WTC11 (cell line): ENCODE measurements around the gene HCFC1. TPM values are rescaled to one million over a fixed set of nuclear protein-coding genes. Genes with fewer than 3 reads are reported as not detected.

ENCODE experiments used
- ATAC-seq: fragments of 200-7000 bp; cut with Tn5 transposase; 2 replicates; pipeline ENCODE4 v1.10.0; 2021; ENCODE audit warnings: mild to moderate bottlenecking, moderate library complexity
- CTCF ChIA-PET: fragments of 300-600 bp; sonication (Branson Sonifier 250); formaldehyde crosslinking; loops from one replicate; lab custom pipeline; 2021; ENCODE audit warnings: antibody characterized with exemption; lab: Charles Lee
- POLR2A ChIA-PET: fragments of 350-600 bp; sonication (Branson Sonifier 250); formaldehyde crosslinking; loops from one replicate; lab custom pipeline; 2021; ENCODE audit warnings: antibody characterized with exemption; lab: Charles Lee
- DNase-seq: peaks from one replicate; pipeline ENCODE4 v3.0.0; 2021; ENCODE audit warnings: low spot score
- H3K27ac Mint-ChIP-seq: 2 replicates; pipeline ENCODE4 v1.8.0; 2021; ENCODE audit warnings: mixed read lengths
- H3K27me3 Mint-ChIP-seq: 2 replicates; pipeline ENCODE4 v1.8.0; 2021; ENCODE audit warnings: low read depth, mild to moderate bottlenecking, moderate library complexity, mixed read lengths
- H3K36me3 Mint-ChIP-seq: 2 replicates; pipeline ENCODE4 v1.8.0; 2021; ENCODE audit warnings: mixed read lengths
- H3K4me1 Mint-ChIP-seq: 2 replicates; pipeline ENCODE4 v1.8.0; 2022; ENCODE audit warnings: mixed read lengths
- H3K4me3 Mint-ChIP-seq: 2 replicates; pipeline ENCODE4 v1.8.0; 2021; ENCODE audit warnings: mild to moderate bottlenecking, moderate library complexity, mixed read lengths
- H3K9me3 Mint-ChIP-seq: 2 replicates; pipeline ENCODE4 v1.8.0; 2021; ENCODE audit warnings: mixed read lengths
- CREB1 ChIP-seq: sonication (generic); formaldehyde crosslinking; IDR thresholded peaks from 2 replicates; pipeline ENCODE4 v1.8.0; 2023; ENCODE audit warnings: mild to moderate bottlenecking, missing genetic modification reagents
- HMGA2 ChIP-seq: fragments of 250-450 bp; sonication (Bioruptor Pico); IDR thresholded peaks from 2 replicates; pipeline ENCODE4 v1.4.0; 2021; ENCODE audit warnings: mild to moderate bottlenecking, moderate library complexity
- NFYB ChIP-seq: sonication (generic); formaldehyde crosslinking; conservative IDR thresholded peaks from 2 replicates; pipeline ENCODE4 v1.8.0; 2022; ENCODE audit warnings: low read depth, missing genetic modification reagents
- NR2C2 ChIP-seq: sonication (generic); formaldehyde crosslinking; IDR thresholded peaks from 2 replicates; pipeline ENCODE4 v1.8.0; 2022; ENCODE audit warnings: mild to moderate bottlenecking, missing genetic modification reagents
- ZNF281 ChIP-seq: sonication (generic); formaldehyde crosslinking; IDR thresholded peaks from 2 replicates; pipeline ENCODE4 v1.8.0; 2023; ENCODE audit warnings: mild to moderate bottlenecking, missing genetic modification reagents
- ZNF423 ChIP-seq: fragments of 250-450 bp; sonication (Bioruptor Pico); IDR thresholded peaks from 2 replicates; pipeline ENCODE4 v2.1.2; 2022; ENCODE audit warnings: mild to moderate bottlenecking, moderate library complexity
- total RNA-seq: library from RNA; stranded (reverse); gene quantifications from 3 replicates; pipeline ENCODE4 v1.2.3, GENCODE V29; 2021
- TF ChIP-seq, protein P1 (sequence below): sonication (generic); formaldehyde crosslinking; conservative IDR thresholded peaks from 2 replicates; pipeline ENCODE4 v1.8.1; 2023; ENCODE audit warnings: mild to moderate bottlenecking, low read depth, missing genetic modification reagents, moderate library complexity
- TF ChIP-seq, protein P2 (sequence below): sonication (generic); formaldehyde crosslinking; conservative IDR thresholded peaks from 2 replicates; pipeline ENCODE4 v1.8.1; 2022; ENCODE audit warnings: mild to moderate bottlenecking, missing genetic modification reagents
- TF ChIP-seq, protein P3 (sequence below): sonication (generic); formaldehyde crosslinking; IDR thresholded peaks from 2 replicates; pipeline ENCODE4 v1.8.1; 2023; ENCODE audit warnings: mild to moderate bottlenecking, missing genetic modification reagents, borderline replicate concordance
- TF ChIP-seq, protein P4 (sequence below): sonication (generic); formaldehyde crosslinking; IDR thresholded peaks from 2 replicates; pipeline ENCODE4 v1.8.0; 2023; ENCODE audit warnings: missing genetic modification reagents, mild to moderate bottlenecking, borderline replicate concordance
- TF ChIP-seq, protein P5 (sequence below): fragments of 250-450 bp; sonication (Bioruptor Pico); IDR thresholded peaks from 2 replicates; pipeline ENCODE4 v2.1.2; 2022; ENCODE audit warnings: mild to moderate bottlenecking, moderate library complexity
- TF ChIP-seq, protein P6 (sequence below): fragments of 250-450 bp; sonication (Bioruptor Pico); IDR thresholded peaks from 2 replicates; pipeline ENCODE4 v1.9.0; 2021; ENCODE audit warnings: moderate library complexity, mild to moderate bottlenecking, inconsistent platforms, borderline replicate concordance

The HCFC1 gene
- total RNA-seq, 1 experiment from 2014 or later = 130 TPM

GRCh38 chrX:153909024-153909979, 62.3 kb downstream of the HCFC1 start (continued):
- TF ChIP-seq ZNF281 (CRISPR knock-in tag) = no peak

DNA sequence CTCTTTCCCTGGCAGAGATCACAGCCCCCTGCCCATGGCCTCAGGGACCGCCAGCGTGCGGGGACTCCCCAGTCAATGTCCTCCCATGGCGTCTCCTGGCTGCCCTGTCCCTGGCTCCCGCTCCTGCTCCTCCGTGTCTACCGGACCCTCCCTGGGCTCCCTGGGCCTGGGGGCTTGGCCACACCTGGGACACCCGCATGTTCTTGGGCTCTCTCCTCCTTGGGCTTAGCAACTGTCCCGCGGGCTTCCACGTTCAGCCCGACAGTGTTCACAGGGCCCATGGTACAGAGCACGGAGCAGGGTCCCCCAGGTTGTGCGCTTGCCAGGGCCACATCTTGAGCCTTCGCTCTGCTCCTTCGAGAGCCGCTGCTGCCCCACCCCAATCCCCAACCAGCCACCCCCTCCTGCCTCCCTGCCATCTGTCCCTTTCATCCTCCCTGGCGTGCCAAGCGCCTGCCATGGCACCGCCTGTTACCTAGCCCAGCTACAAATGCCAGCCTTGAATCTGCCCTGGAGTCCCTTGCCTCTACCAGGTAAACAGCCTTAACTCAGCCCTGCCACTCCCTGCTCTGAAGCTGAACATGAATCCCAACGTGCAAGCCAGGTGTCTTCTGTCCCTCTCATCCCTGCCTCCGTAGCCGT, 63.3 kb downstream of the HCFC1 start:
- Mint-ChIP-seq H3K27me3 (no peaks in the 10 kb centered on the region; the same call in 1 of the 2 replicates), H3K36me3 (no peaks in the 10 kb centered on the region), H3K4me1 (peaks cover 6% of the 10 kb centered on the region), H3K9me3 (no peaks in the 10 kb centered on the region), H3K4me3 (no peak overlapping the region), H3K27ac (no peak overlapping the region)
- ATAC-seq (no peak), DNase-seq (no peak)
- TF ChIP-seq, protein P1, sequence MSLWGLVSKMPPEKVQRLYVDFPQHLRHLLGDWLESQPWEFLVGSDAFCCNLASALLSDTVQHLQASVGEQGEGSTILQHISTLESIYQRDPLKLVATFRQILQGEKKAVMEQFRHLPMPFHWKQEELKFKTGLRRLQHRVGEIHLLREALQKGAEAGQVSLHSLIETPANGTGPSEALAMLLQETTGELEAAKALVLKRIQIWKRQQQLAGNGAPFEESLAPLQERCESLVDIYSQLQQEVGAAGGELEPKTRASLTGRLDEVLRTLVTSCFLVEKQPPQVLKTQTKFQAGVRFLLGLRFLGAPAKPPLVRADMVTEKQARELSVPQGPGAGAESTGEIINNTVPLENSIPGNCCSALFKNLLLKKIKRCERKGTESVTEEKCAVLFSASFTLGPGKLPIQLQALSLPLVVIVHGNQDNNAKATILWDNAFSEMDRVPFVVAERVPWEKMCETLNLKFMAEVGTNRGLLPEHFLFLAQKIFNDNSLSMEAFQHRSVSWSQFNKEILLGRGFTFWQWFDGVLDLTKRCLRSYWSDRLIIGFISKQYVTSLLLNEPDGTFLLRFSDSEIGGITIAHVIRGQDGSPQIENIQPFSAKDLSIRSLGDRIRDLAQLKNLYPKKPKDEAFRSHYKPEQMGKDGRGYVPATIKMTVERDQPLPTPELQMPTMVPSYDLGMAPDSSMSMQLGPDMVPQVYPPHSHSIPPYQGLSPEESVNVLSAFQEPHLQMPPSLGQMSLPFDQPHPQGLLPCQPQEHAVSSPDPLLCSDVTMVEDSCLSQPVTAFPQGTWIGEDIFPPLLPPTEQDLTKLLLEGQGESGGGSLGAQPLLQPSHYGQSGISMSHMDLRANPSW = no peak
- TF ChIP-seq, protein P2, sequence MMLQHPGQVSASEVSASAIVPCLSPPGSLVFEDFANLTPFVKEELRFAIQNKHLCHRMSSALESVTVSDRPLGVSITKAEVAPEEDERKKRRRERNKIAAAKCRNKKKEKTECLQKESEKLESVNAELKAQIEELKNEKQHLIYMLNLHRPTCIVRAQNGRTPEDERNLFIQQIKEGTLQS (CRISPR knock-in tag) = no peak
- TF ChIP-seq, protein P3, sequence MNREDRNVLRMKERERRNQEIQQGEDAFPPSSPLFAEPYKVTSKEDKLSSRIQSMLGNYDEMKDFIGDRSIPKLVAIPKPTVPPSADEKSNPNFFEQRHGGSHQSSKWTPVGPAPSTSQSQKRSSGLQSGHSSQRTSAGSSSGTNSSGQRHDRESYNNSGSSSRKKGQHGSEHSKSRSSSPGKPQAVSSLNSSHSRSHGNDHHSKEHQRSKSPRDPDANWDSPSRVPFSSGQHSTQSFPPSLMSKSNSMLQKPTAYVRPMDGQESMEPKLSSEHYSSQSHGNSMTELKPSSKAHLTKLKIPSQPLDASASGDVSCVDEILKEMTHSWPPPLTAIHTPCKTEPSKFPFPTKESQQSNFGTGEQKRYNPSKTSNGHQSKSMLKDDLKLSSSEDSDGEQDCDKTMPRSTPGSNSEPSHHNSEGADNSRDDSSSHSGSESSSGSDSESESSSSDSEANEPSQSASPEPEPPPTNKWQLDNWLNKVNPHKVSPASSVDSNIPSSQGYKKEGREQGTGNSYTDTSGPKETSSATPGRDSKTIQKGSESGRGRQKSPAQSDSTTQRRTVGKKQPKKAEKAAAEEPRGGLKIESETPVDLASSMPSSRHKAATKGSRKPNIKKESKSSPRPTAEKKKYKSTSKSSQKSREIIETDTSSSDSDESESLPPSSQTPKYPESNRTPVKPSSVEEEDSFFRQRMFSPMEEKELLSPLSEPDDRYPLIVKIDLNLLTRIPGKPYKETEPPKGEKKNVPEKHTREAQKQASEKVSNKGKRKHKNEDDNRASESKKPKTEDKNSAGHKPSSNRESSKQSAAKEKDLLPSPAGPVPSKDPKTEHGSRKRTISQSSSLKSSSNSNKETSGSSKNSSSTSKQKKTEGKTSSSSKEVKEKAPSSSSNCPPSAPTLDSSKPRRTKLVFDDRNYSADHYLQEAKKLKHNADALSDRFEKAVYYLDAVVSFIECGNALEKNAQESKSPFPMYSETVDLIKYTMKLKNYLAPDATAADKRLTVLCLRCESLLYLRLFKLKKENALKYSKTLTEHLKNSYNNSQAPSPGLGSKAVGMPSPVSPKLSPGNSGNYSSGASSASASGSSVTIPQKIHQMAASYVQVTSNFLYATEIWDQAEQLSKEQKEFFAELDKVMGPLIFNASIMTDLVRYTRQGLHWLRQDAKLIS (CRISPR knock-in tag) = no peak
- TF ChIP-seq ZNF423 (CRISPR knock-in tag) (no peak), CREB1 (CRISPR knock-in tag) (no peak)
- ChIA-PET POLR2A (interaction anchor here (0.6 to 0.9 kb wide), 2 partner anchors 22 to 80 kb away, joined by 3 read pairs; partner anchors contain the start of gene L1CAM), CTCF (interaction anchor here (0.5 to 2.1 kb wide), 6 partner anchors 8 to 52 kb away, joined by 3 to 13 read pairs (median 5); no protein-coding TSS in a partner anchor)

DNA sequence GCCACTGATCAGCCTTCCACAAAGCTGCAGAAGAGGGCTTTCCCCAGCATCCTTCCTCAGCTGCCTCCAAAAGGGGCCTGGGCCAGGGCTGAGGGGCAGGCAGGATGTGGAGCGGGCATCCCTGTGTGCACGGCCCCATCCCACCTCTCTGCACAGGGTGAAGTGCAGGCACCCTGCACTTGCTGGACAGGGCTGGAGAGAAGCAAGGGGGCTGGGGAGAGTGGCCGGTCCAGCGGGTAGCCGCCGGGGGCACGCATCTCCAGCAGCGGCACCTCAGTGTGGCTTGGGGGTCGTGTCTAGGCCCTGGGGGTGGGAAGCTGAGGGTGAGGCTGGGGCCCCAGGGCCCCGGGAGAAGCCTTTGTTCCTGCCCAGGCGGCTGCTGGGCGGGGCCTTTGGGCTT, 64.2 kb downstream of the HCFC1 start:
- no peak for ATAC-seq
- POLR2A ChIA-PET = no interaction called here
- H3K9me3 Mint-ChIP-seq = no peaks in the 10 kb centered on the region

More for the DNA sequence above, 64.2 kb downstream of the HCFC1 start:
- Mint-ChIP-seq H3K4me3 (no peak overlapping the region), H3K27ac (no peak overlapping the region), H3K4me1 (peaks cover 9% of the 10 kb centered on the region), H3K27me3 (no peaks in the 10 kb centered on the region; the same call in 1 of the 2 replicates), H3K36me3 (no peaks in the 10 kb centered on the region)
- no peak for DNase-seq
- TF ChIP-seq, protein P4, sequence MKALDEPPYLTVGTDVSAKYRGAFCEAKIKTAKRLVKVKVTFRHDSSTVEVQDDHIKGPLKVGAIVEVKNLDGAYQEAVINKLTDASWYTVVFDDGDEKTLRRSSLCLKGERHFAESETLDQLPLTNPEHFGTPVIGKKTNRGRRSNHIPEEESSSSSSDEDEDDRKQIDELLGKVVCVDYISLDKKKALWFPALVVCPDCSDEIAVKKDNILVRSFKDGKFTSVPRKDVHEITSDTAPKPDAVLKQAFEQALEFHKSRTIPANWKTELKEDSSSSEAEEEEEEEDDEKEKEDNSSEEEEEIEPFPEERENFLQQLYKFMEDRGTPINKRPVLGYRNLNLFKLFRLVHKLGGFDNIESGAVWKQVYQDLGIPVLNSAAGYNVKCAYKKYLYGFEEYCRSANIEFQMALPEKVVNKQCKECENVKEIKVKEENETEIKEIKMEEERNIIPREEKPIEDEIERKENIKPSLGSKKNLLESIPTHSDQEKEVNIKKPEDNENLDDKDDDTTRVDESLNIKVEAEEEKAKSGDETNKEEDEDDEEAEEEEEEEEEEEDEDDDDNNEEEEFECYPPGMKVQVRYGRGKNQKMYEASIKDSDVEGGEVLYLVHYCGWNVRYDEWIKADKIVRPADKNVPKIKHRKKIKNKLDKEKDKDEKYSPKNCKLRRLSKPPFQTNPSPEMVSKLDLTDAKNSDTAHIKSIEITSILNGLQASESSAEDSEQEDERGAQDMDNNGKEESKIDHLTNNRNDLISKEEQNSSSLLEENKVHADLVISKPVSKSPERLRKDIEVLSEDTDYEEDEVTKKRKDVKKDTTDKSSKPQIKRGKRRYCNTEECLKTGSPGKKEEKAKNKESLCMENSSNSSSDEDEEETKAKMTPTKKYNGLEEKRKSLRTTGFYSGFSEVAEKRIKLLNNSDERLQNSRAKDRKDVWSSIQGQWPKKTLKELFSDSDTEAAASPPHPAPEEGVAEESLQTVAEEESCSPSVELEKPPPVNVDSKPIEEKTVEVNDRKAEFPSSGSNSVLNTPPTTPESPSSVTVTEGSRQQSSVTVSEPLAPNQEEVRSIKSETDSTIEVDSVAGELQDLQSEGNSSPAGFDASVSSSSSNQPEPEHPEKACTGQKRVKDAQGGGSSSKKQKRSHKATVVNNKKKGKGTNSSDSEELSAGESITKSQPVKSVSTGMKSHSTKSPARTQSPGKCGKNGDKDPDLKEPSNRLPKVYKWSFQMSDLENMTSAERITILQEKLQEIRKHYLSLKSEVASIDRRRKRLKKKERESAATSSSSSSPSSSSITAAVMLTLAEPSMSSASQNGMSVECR (CRISPR knock-in tag) = no peak
- TF ChIP-seq, protein P5, sequence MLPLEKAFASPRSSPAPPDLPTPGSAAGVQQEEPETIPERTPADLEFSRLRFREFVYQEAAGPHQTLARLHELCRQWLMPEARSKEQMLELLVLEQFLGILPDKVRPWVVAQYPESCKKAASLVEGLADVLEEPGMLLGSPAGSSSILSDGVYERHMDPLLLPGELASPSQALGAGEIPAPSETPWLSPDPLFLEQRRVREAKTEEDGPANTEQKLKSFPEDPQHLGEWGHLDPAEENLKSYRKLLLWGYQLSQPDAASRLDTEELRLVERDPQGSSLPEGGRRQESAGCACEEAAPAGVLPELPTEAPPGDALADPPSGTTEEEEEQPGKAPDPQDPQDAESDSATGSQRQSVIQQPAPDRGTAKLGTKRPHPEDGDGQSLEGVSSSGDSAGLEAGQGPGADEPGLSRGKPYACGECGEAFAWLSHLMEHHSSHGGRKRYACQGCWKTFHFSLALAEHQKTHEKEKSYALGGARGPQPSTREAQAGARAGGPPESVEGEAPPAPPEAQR = no peak
- TF ChIP-seq NR2C2 (CRISPR knock-in tag) (no peak), HMGA2 (CRISPR knock-in tag) (no peak), NFYB (CRISPR knock-in tag) (no peak)
- TF ChIP-seq, protein P6, sequence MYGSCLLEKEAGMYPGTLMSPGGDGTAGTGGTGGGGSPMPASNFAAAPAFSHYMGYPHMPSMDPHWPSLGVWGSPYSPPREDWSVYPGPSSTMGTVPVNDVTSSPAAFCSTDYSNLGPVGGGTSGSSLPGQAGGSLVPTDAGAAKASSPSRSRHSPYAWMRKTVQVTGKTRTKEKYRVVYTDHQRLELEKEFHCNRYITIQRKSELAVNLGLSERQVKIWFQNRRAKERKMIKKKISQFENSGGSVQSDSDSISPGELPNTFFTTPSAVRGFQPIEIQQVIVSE (CRISPR knock-in tag) = no peak
- CTCF ChIA-PET = interaction anchor here (1.1 kb wide), 1 partner anchor 86 kb away, joined by 4 read pairs; no protein-coding TSS in a partner anchor
